Vagina (tissue), 2 donors: Measurements from ENCODE around the gene B3GLCT.

Experiments used
- POLR2A ChIP-seq, 2 donors: fragments of 450-650 bp; IDR thresholded peaks; one replicate each; pipeline ENCODE4 v1.6.1; 2017; ENCODE audit warnings: antibody characterized with exemption in 2 of 2, mild to moderate bottlenecking in 2 of 2, moderate library complexity in 2 of 2
- POLR2AphosphoS5 ChIP-seq, 2 donors: sonication (generic); formaldehyde crosslinking; IDR thresholded peaks; one replicate each; pipeline ENCODE4 v1.9.0; 2017; ENCODE audit warnings: antibody characterized with exemption in 2 of 2, mild to moderate bottlenecking in 2 of 2, low read depth in 1 of 2; ENCODE audit not compliant: insufficient read depth in 1 of 2
- TF ChIP-seq, protein P1 (sequence below), 3 experiments: fragments of 450-650 bp in 2 of 3; fragments of 200-600 bp in 1 of 3; sonication (generic) in 1 of 3; IDR thresholded peaks; one replicate each; pipeline ENCODE4 v1.5.1; 2017 to 2019; ENCODE audit warnings: antibody characterized with exemption in 3 of 3, mild to moderate bottlenecking in 2 of 3, moderate library complexity in 2 of 3

DNA sequence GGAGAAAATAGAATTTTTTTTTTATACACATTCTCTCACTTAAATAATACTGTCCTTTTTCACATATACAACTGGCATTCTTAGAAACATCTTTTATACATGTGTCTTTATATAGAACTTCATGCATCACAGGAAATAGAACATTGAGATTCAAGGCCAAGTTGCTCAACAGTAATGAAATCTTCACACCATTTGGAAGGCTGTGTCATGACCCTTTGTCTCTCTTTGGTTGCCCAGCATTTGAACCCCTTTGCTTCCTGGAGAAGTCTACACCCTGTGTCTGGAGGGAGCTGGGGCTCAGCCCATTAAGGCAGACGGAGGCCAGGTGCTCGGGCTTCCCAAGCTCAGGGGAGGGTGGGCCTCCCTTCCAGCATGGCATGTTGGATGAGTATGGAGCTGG is 41.1 kb downstream of the B3GLCT start:
- TF ChIP-seq POLR2AphosphoS5 (IDR thresholded peaks at IDR 0.05; ENCODE audit: insufficient read depth in 1 of 2, low read depth in 1 of 2), result no peak
- TF ChIP-seq, protein P1, sequence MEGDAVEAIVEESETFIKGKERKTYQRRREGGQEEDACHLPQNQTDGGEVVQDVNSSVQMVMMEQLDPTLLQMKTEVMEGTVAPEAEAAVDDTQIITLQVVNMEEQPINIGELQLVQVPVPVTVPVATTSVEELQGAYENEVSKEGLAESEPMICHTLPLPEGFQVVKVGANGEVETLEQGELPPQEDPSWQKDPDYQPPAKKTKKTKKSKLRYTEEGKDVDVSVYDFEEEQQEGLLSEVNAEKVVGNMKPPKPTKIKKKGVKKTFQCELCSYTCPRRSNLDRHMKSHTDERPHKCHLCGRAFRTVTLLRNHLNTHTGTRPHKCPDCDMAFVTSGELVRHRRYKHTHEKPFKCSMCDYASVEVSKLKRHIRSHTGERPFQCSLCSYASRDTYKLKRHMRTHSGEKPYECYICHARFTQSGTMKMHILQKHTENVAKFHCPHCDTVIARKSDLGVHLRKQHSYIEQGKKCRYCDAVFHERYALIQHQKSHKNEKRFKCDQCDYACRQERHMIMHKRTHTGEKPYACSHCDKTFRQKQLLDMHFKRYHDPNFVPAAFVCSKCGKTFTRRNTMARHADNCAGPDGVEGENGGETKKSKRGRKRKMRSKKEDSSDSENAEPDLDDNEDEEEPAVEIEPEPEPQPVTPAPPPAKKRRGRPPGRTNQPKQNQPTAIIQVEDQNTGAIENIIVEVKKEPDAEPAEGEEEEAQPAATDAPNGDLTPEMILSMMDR (IDR thresholded peaks at IDR 0.05), result no peak
- no peak for TF ChIP-seq POLR2A (IDR thresholded peaks at IDR 0.05)
